GM08714 (cell line): ENCODE measurements around the gene TCF7.
"Not testable (repeated sequence)": the region's sequence is repeated elsewhere in the genome, so short reads cannot be mapped to it uniquely, and the experiment has no call there.

Experiments
- H3K4me3 ChIP-seq: fragments of 200-500 bp; sonication (Bioruptor generic); 2 replicates; pipeline ENCODE4 v1.5.1; 2014; ENCODE audit warnings: mild to moderate bottlenecking, low read length, inconsistent platforms
- ZNF274 ChIP-seq: IDR thresholded peaks from 2 replicates; pipeline ENCODE4 v1.6.1; 2012; ENCODE audit warnings: mild to moderate bottlenecking, low read depth, low read length

The TCF7 gene

DNA sequence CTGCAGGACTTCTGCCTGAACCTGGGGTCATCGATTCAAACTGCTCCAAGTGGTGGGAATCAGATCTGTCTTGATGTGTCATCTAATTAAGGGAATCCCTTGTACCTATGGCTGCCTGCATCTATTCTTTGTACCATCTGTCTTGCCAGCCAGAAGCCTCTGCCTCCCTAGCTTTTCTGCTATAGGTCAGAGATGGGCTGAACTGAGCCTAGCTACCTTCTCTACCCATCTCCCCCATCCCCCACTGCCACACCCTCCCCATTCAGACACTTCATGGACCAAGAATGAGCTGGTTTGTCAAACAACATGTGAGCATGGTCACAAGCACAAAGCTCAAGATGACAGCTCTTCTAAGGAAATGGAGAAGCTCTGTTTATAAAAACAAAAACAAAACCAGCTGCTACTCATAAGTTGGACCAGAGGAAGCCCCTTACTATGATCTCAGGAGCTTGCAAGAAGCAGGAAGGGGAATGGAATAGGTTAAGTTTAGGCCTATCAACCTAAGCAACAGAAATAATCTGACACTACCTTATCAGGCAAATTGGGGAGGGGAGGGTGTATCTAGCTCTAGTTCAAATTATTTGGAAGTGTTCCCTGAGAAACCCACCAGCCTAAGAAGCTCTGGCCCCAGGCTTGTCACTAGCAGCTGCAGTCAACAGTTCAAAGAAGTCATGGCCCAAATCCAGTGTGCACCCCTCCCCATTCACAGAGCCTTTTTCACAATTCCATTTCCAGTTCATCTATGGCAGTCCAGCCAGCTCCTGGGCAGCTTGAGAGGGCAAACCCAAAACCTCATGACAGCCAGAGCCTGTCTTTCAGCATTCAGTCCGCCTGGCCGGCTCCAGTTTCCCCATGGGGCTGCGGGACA lies 32.4 kb downstream of the TCF7 start:
- TF ChIP-seq ZNF274: no peak

DNA sequence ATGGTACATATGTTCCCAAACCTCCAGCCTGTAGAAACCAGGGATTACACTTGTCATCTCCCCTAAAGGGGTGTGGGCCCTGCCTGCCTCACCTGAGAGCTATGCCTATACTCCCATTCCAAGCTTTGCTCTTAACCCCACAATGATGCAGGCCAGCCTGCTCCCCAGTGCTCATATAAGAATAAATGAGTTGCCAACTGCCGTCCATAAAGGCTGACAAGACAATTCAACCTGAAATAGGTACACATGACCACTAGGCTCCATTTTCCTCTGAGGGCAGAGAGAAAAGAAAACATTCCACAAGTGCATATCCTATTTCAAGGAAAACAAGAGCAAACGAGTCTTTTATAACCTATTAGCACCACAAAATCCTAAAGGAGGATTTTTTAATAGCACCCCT lies 33.8 kb downstream of the TCF7 start:
- no peak for TF ChIP-seq ZNF274
- H3K4me3 ChIP-seq: no peak overlapping the region

More for the DNA sequence above, 32.4 kb downstream of the TCF7 start:
- no peak overlapping the region for H3K4me3 ChIP-seq

DNA sequence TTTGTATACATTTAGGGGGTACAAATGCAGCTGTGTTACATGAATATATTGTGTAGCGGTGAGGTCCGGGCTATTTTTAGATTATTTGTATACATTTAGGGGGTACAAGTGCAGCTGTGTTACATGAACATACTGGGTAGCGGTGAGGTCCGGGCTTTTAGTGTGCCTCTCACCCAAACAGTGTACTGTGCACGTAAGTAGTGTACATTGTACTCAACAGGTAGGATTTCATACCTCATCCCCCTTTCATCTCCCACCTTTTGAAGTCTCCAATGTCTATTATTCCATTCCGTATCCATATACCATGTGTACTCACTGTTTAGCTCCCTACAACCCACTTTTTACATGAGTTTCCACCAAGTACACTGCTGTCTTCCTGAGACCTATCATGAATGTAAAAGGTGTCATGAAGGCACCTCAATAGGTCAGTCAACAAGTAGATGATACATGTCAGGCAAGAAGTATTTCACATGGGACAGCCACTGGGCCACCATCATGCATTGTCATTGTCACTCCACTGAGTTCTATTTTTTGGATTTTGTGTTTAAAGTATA lies 34.6 kb downstream of the TCF7 start:
- TF ChIP-seq ZNF274: no peak

DNA sequence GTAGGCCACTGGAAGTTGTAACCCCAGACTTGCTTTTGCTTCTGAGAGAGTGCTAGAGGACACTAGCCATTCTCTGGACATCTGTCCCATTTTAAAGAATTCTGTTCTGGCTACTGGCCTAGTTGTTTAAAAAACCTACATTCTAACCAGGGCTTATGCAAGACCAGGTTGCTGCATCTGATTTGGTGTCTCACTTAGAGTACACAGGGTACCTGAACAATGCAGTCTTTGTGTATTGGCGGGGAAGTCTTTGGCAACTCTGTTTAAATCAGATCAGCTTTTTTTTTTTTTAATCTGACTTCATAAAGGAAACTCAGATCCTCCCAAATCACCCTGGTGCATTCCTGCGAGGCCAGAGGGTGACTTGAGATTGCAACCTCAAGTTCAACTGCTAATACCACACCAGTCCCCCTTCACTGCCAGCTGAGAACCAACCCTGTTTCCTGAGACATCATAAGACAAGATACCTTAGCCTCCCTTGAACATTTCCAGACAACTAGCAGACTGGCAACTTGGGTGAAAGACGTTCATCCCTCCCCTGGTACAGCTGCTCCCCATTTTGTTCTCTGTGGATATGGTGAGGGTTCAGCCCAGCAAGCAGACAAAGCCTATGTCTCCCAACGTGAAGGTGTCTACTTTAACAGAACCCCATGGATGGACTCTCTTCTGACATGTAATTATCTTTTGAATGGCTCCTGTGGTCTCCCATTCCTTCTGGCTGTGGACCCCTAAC lies 35.3 kb downstream of the TCF7 start:
- no peak overlapping the region for H3K4me3 ChIP-seq
- TF ChIP-seq ZNF274: no peak

More for the DNA sequence above, 34.6 kb downstream of the TCF7 start:
- no peak overlapping the region for H3K4me3 ChIP-seq

DNA sequence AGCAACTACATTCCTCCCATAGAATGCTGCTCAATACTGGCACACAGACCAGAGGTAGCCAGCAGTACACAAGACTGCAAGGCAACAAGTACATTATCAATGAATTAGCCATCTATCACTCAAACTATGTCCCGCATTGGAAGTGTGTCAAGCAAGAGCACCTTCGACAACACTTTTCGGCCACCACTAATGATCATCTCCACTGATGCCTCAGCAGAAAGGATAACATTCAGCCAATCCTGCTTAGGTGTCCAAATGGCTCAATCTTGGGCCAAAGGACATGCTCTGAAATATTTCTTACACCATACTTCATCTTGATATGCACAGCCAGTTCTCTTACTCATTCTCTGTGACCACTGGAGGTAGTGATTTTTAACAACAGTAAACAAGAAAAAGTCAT lies 37.2 kb downstream of the TCF7 start:
- no peak overlapping the region for H3K4me3 ChIP-seq
- no peak for TF ChIP-seq ZNF274

DNA sequence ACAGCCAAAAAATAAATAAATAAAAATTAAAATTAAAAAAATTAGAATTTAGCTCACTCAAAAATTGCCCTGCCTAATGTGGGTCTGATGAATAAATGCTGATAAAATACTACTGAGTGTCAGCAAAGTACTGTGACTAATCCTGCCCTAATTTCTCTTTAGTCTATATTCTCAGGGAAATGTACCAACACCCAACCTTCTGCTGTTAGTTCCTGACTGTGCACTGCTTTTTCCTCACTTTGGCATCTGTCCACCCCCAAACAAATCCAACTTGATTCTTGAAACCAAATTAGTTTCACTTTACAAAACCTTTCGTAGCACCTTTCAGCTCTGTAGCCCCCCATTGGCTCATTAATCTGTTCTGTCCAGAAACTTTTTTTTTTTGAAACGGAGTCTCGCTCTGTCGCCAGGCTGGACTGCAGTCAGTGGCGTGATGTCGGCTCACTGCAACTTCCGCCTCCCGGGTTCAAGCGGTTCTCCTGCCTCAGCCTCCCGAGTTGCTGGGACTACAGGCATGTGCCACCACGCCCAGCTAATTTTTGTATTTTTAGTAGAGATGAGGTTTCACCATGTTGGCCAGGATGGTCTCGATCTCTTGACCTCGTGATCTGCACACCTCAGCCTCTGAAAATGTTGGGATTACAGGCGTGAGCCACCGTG lies 37.8 kb downstream of the TCF7 start:
- H3K4me3 ChIP-seq: not testable (repeated sequence)

DNA sequence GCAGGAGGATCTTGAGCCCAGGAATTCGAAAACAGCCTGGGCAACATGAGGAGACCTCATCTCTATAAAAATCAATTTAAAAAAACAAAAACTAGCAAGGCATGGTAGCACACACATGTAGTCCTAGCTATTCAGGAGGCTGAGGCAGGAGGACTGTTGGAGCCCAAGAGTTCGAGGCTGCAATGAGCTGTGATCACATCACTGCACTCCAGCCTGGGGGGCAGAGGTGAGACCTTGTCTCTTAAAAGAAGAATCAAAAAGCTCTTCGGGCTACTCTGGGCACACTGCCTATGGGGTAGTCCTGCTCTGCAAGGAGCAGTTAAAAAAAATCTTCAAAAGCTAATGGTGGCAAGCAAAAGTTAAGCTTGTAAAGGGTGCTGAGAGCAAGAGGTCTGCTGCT lies 38.8 kb downstream of the TCF7 start:
- TF ChIP-seq ZNF274: no peak
- H3K4me3 ChIP-seq: no peak overlapping the region

DNA sequence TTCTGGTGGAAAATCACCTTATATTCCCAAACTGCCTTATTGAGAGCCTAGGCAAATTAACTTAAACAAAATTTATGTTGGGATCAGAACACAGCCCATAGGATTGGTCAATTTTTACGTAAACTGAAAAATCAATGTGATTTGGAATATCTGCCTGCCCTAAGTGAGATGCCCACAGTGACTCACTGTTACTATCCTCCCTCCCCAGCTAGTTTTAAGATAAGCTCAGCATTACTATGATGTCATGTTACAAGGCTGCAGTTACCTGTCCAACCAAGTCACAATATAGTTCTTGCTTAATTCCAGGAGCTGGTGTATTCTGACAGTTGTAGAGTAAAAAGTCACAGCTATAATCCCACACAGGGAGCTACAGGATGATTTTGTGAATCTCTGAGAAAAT lies 39.2 kb downstream of the TCF7 start:
- H3K4me3 ChIP-seq: no peak overlapping the region
- no peak for TF ChIP-seq ZNF274

DNA sequence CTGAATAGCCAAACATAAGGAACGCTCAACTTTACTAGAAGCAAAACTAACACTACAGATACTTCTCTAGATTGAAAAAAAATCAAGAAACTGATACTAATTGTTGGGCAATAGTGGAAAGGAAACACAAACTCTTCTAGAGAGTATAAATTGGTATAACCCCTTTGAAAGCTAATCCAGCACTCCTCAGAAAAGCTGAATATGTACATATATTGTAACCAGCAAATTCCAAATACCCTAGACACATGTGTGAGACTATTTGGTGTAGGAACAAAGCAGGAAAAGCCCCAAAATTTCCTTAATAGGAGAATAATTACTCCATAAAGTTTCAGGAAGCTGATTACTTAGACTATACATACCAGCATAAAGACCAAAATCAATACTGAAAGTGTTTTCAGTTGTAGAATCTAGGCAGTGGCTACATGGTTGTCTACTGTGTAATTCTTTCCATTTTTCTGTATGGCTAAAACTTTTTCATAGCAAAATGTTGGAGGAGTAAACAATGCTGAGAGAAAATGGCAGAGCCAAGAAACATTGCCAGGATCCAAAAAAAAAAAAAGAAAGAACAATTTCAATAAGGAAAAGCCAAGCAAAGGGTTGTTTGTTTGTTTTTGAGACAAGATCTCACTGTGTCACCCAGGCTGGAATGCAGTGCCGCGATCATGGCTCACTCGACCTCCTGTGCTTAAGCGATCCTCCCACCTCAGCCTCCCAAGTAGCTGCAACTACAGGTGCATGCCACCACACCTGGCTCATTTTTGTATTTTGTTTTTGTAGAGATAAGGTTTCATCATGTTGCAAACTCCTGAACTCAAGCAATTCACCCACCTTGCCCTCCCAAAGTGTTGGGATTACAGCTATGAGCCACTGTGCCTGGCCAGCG lies 47.3 kb downstream of the TCF7 start:
- no peak overlapping the region for H3K4me3 ChIP-seq
- no peak for TF ChIP-seq ZNF274

DNA sequence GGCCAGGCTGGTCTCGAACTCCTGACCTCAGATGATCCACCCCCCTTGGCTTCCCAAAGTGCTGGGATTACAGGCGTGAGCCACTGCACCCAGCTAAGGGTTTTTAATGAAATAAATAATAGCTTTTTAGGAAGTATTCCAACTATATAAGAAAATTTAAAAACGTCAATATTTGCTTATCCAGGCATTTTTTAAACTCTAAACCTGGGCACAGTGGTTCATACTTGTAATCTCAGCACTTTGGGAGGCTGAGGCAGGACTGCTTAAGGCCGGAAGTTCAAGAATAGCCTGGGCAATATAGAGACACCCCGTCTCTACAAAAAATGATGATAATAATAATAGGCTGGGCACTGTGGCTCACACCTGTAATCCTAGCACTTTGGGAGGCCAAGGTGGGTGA lies 48.1 kb downstream of the TCF7 start:
- H3K4me3 ChIP-seq: no peak overlapping the region
- TF ChIP-seq ZNF274: no peak

DNA sequence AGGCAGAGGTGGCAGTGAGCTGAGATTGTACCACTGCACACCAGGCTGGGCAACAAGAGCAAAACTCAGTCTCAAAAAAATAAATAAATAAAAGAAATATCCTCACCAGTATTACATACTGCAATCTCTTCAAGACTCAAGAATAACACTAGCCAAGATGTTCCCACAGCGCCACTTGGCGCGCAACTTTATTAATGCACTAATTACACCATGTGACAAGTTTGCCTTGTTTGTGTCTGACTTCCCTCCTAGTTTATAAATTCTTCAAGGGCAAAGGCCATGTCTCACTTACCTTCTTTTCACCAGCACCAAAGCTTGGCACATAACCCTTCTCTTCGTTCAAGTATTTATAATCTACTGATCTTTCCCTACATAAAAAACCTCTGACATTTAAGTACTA lies 57.5 kb downstream of the TCF7 start:
- no peak overlapping the region for H3K4me3 ChIP-seq
- TF ChIP-seq ZNF274: no peak

DNA sequence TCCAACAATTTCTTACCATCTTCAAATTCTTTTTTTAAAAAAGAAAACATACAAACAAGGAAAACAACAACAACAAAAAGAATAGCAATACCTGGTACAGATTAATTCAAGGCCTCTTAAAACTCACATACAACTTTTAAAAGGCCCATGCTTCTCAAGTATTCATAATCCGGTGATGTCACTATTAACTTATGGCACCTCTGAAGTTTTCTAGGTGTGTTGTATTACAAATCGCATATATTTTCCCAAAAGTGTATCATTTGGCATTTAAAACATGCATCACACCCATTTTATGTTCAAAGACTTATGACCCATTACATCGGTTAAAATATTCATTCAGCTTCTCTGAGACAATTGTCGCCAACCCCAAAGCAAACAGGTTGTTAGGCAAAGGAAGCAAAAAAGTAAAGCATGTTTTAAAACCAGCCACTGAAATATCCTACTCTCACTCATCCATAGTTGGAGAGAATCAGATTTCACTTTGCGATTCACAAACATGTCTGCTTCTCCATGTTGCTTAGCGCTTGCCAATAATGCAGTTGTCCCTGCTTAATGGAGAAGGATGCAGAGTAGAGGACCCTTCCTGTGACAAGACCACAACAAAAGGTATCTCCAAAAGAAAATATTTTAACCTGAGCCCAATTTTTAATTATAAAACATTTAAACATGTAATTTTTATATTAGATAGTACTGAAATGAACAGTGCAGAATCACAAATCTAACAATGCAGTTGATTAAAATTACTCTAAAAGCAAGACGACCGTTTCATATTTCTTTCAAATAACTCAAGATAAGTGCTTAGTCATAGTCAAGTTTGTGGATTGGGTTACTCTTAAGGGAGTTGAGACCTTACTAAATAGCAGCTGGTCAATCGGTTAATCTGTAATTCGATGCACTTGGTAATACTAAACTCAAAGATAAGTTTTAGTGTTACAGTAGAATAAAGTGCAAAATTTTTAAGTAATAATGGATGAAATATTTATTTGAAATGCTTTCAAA lies 60.7 kb downstream of the TCF7 start:
- TF ChIP-seq ZNF274: no peak
- peak overlapping the region; percentile 74 for H3K4me3 ChIP-seq
